H1 (cell line): ENCODE results near the gene PTTG1IP. TPM values are rescaled to one million over a fixed set of nuclear protein-coding genes. Genes with fewer than 3 reads are reported as not detected.

Experiments
- CTCF ChIA-PET: fragments of 300-600 bp; sonication (Branson Sonifier 250); formaldehyde crosslinking; loops from one replicate; lab custom pipeline; 2021; ENCODE audit not compliant: partially characterized antibody; lab: Charles Lee
- POLR2A ChIA-PET: fragments of 300-600 bp; sonication (Branson Sonifier 250); formaldehyde crosslinking; loops from one replicate; lab custom pipeline; 2021; ENCODE audit warnings: inconsistent platforms; ENCODE audit not compliant: partially characterized antibody; lab: Charles Lee
- DNase-seq, 2 experiments: peaks; one replicate each; pipeline versions ENCODE4 v3.0.0 to v3.0.0-alpha.2; 2010 to 2022; ENCODE audit warnings: low spot score in 2 of 2, low read depth in 1 of 2, mixed read lengths in 1 of 2
- FAIRE-seq: peaks from 2 replicates; lab custom pipeline; 2011; peaks lifted over from hg19 to GRCh38; lab: Jason Lieb, UNC
- H2AFZ ChIP-seq: 2 replicates; pipeline ENCODE4 v1.8.1; 2012; ENCODE audit warnings: low read length, inconsistent platforms
- H2AK5ac ChIP-seq: 2 replicates; pipeline ENCODE4 v1.6.1; 2013; ENCODE audit warnings: low read depth, low read length
- H2BK120ac ChIP-seq: replicated peaks from 2 replicates; pipeline ENCODE3; 2013; ENCODE audit warnings: low read depth, low read length, inconsistent platforms
- H2BK12ac ChIP-seq: 2 replicates; pipeline ENCODE4 v1.6.1; 2013; ENCODE audit warnings: low read depth, low read length
- H2BK15ac ChIP-seq: 2 replicates; pipeline ENCODE4 v1.6.1; 2013; ENCODE audit warnings: low read length
- H2BK20ac ChIP-seq: 2 replicates; pipeline ENCODE4 v1.6.1; 2013; ENCODE audit warnings: low read length
- H2BK5ac ChIP-seq: 2 replicates; pipeline ENCODE4 v1.6.1; 2013; ENCODE audit warnings: low read depth, low read length
- H3K14ac ChIP-seq: 2 replicates; pipeline ENCODE4 v1.6.1; 2013; ENCODE audit warnings: inconsistent platforms; ENCODE audit not compliant: insufficient read length
- H3K18ac ChIP-seq: 2 replicates; pipeline ENCODE4 v1.6.1; 2013; ENCODE audit warnings: low read length; ENCODE audit errors: extremely low read depth
- H3K23ac ChIP-seq: 2 replicates; pipeline ENCODE4 v1.6.1; 2013; ENCODE audit warnings: inconsistent platforms; ENCODE audit not compliant: insufficient read length
- H3K23me2 ChIP-seq: 2 replicates; pipeline ENCODE4 v1.6.1; 2013; ENCODE audit warnings: low read depth, low read length
- H3K27ac ChIP-seq: 2 replicates; pipeline ENCODE4 v1.6.1; 2011; ENCODE audit warnings: low read depth, low read length, inconsistent platforms
- H3K27me3 ChIP-seq, 4 experiments: replicated peaks in 1 of 4; 1 replicate in 1 of 4; 2 replicates in 3 of 4; pipeline versions ENCODE4 v1.6.1 to v1.8.1; 2011 to 2013; ENCODE audit warnings: low read length in 3 of 4, mild to moderate bottlenecking in 3 of 4, inconsistent platforms in 2 of 4, mixed read lengths in 2 of 4, moderate library complexity in 1 of 4; ENCODE audit not compliant: control insufficient read depth in 3 of 4, insufficient read depth in 3 of 4; ENCODE audit errors: extremely low read depth in 1 of 4
- H3K36me3 ChIP-seq, 4 experiments: 2 replicates each; pipeline versions ENCODE4 v1.6.1 to v1.8.1; 2011 to 2013; ENCODE audit warnings: mild to moderate bottlenecking in 4 of 4, low read length in 3 of 4, moderate library complexity in 2 of 4, control low read depth in 1 of 4, inconsistent platforms in 1 of 4; ENCODE audit not compliant: insufficient read depth in 4 of 4, control insufficient read depth in 2 of 4
- H3K4ac ChIP-seq: replicated peaks from 2 replicates; pipeline ENCODE3; 2013; ENCODE audit warnings: low read length, low read depth, mixed read lengths, inconsistent platforms; ENCODE audit not compliant: insufficient read length
- H3K4me1 ChIP-seq, 4 experiments: replicated peaks in 1 of 4; 1 replicate in 1 of 4; 2 replicates in 3 of 4; pipeline versions ENCODE4 v1.6.1 to v1.8.1; 2011 to 2013; ENCODE audit warnings: low read length in 3 of 4, inconsistent platforms in 2 of 4, mixed read lengths in 1 of 4; ENCODE audit not compliant: insufficient read depth in 4 of 4, control insufficient read depth in 3 of 4
- H3K4me2 ChIP-seq, 2 experiments: 2 replicates each; pipeline versions ENCODE4 v1.6.1 to v1.8.1; 2011 to 2013; ENCODE audit warnings: low read depth in 2 of 2, low read length in 2 of 2, control low read depth in 1 of 2, inconsistent platforms in 1 of 2, mild to moderate bottlenecking in 1 of 2; ENCODE audit not compliant: insufficient read depth in 1 of 2
- H3K4me3 ChIP-seq, 4 experiments: fragments of 200-600, 300-600 bp in 1 of 4; sonication (generic), shearing (Covaris generic), sonication (Bioruptor Twin) in 1 of 4; 2 replicates each; pipeline versions ENCODE4 v1.5.1 to v1.8.1; 2011 to 2016; ENCODE audit warnings: low read length in 4 of 4, low read depth in 3 of 4, control low read depth in 2 of 4, inconsistent platforms in 2 of 4, mild to moderate bottlenecking in 2 of 4, mixed read lengths in 1 of 4, moderate library complexity in 1 of 4; ENCODE audit not compliant: insufficient read depth in 2 of 4; ENCODE audit errors: extremely low read depth in 1 of 4
- H3K56ac ChIP-seq: replicated peaks from 2 replicates; pipeline ENCODE3; 2013; ENCODE audit warnings: low read depth, mild to moderate bottlenecking, mixed read lengths, low read length, inconsistent platforms; ENCODE audit not compliant: insufficient read length
- H3K79me1 ChIP-seq: 2 replicates; pipeline ENCODE4 v1.6.1; 2013; ENCODE audit warnings: low read depth, low read length, control low read depth
- H3K79me2 ChIP-seq, 2 experiments: 2 replicates each; pipeline versions ENCODE4 v1.6.1 to v1.8.1; 2012 to 2013; ENCODE audit warnings: low read length in 2 of 2, mild to moderate bottlenecking in 2 of 2, inconsistent platforms in 1 of 2; ENCODE audit not compliant: insufficient read depth in 2 of 2, control insufficient read depth in 1 of 2
- H3K9ac ChIP-seq, 4 experiments: replicated peaks in 1 of 4; 1 replicate in 1 of 4; 2 replicates in 3 of 4; pipeline versions ENCODE4 v1.6.1 to v1.8.1; 2011 to 2013; ENCODE audit warnings: low read depth in 3 of 4, low read length in 3 of 4, control low read depth in 2 of 4, mild to moderate bottlenecking in 2 of 4, moderate library complexity in 2 of 4, inconsistent platforms in 1 of 4; ENCODE audit errors: extremely low read depth in 1 of 4
- H3K9me3 ChIP-seq, 2 experiments: 2 replicates each; pipeline versions ENCODE4 v1.6.1 to v1.8.1; 2012 to 2013; ENCODE audit warnings: mild to moderate bottlenecking in 2 of 2, moderate library complexity in 2 of 2, control low read depth in 1 of 2, inconsistent platforms in 1 of 2, low read depth in 1 of 2, low read length in 1 of 2, mixed read lengths in 1 of 2; ENCODE audit not compliant: insufficient read depth in 2 of 2
- H4K20me1 ChIP-seq, 2 experiments: replicated peaks in 1 of 2; 2 replicates each; pipeline versions ENCODE3 to v1.8.1; 2011 to 2013; ENCODE audit warnings: inconsistent platforms in 2 of 2, low read length in 2 of 2, mild to moderate bottlenecking in 1 of 2; ENCODE audit not compliant: insufficient read depth in 2 of 2, control insufficient read depth in 1 of 2
- H4K5ac ChIP-seq: 2 replicates; pipeline ENCODE4 v1.6.1; 2013; ENCODE audit warnings: low read length, low read depth, mixed read lengths, inconsistent platforms; ENCODE audit not compliant: insufficient read length
- H4K8ac ChIP-seq: 2 replicates; pipeline ENCODE4 v1.8.0; 2013; ENCODE audit warnings: mild to moderate bottlenecking, moderate library complexity, low read length, inconsistent platforms; ENCODE audit not compliant: insufficient read depth; ENCODE audit errors: extremely low read depth
- H4K91ac ChIP-seq: replicated peaks from 2 replicates; pipeline ENCODE3; 2013; ENCODE audit warnings: low read length, mixed read lengths, inconsistent platforms; ENCODE audit not compliant: insufficient read length
- ATF3 ChIP-seq: IDR thresholded peaks from 2 replicates; pipeline ENCODE4 v1.6.1; 2011; ENCODE audit warnings: low read depth, mild to moderate bottlenecking, low read length; ENCODE audit not compliant: insufficient read depth
- CHD2 ChIP-seq: IDR thresholded peaks from 2 replicates; pipeline ENCODE4 v1.6.1; 2012; ENCODE audit warnings: low read length, improper control_type of control experiment
- JUND ChIP-seq: IDR thresholded peaks from 2 replicates; pipeline ENCODE4 v1.6.1; 2011; ENCODE audit warnings: mild to moderate bottlenecking, improper control_type of control experiment, low read length
- KDM5A ChIP-seq: fragments of 200-600 bp; IDR thresholded peaks from 2 replicates; pipeline ENCODE4 v1.7.1; 2012; ENCODE audit warnings: mild to moderate bottlenecking, low read length, inconsistent platforms, mixed read lengths
- RAD21 ChIP-seq, 2 experiments: IDR thresholded peaks in 1 of 2; conservative IDR thresholded peaks in 1 of 2; 2 replicates each; pipeline ENCODE4 v1.6.1; 2011; ENCODE audit warnings: low read depth in 2 of 2, low read length in 2 of 2, improper control_type of control experiment in 1 of 2, inconsistent platforms in 1 of 2, mild to moderate bottlenecking in 1 of 2, moderate library complexity in 1 of 2
- RFX5 ChIP-seq: IDR thresholded peaks from 2 replicates; pipeline ENCODE4 v1.6.1; 2011; ENCODE audit warnings: low read depth, low read length, improper control_type of control experiment, borderline replicate concordance
- SAP30 ChIP-seq: fragments of 300-600 bp; sonication (generic); IDR thresholded peaks from 2 replicates; pipeline ENCODE4 v1.7.1; 2012; ENCODE audit warnings: low read length, moderate library complexity, mild to moderate bottlenecking, inconsistent platforms; ENCODE audit not compliant: insufficient read depth, insufficient replicate concordance
- SP2 ChIP-seq: IDR thresholded peaks from 2 replicates; pipeline ENCODE4 v1.6.1; 2012; ENCODE audit warnings: mild to moderate bottlenecking, low read length, inconsistent platforms
- SRF ChIP-seq: IDR thresholded peaks from 2 replicates; pipeline ENCODE4 v1.6.1; 2011; ENCODE audit warnings: mild to moderate bottlenecking, low read depth, low read length, moderate library complexity
- TCF12 ChIP-seq: IDR thresholded peaks from 2 replicates; pipeline ENCODE4 v1.6.1; 2011; ENCODE audit warnings: low read depth, mild to moderate bottlenecking, low read length
- USF2 ChIP-seq: IDR thresholded peaks from 2 replicates; pipeline ENCODE4 v1.6.1; 2011; ENCODE audit warnings: low read length, improper control_type of control experiment
- WGBS, 2 experiments: shearing (Covaris generic) in 1 of 2; methylation state at CpG; one replicate each; pipeline versions ENCODE4 v1.1.6 to v1.1.7; 2013 to 2015; ENCODE audit warnings: low lambda C conversion rate in 2 of 2, mixed read lengths in 2 of 2, inconsistent platforms in 1 of 2, low coverage in 1 of 2, missing lambda C conversion rate in 1 of 2; ENCODE audit not compliant: insufficient replicate concordance in 2 of 2, insufficient coverage in 1 of 2, insufficient read length in 1 of 2; ENCODE audit errors: extremely low coverage in 1 of 2, missing lambda C conversion rate in 1 of 2; 5-methylcytosine and 5-hydroxymethylcytosine counted together
- polyA plus RNA-seq, 7 experiments: library from polyadenylated mRNA; depleted of rRNA in 3 of 7; stranded (reverse) in 5 of 7; unstranded in 2 of 7; fragments of >200 nt in 5 of 7; fragments of 200-250 nt in 2 of 7; gene quantifications; 1 replicate in 5 of 7; 2 replicates in 1 of 7; 4 replicates in 1 of 7; pipeline versions ENCODE4 v1.2.1 to v1.2.3, GENCODE V29; 2011 to 2013; ENCODE audit warnings: missing spikeins in 2 of 7, mixed read lengths in 2 of 7
- total RNA-seq: library from RNA; stranded (reverse); fragmentation: NEBNext Ultra II Directional; extraction: Animal tissue kit (Norgen Biotek cat#: 25700); gene quantifications from 2 replicates; pipeline ENCODE4 v1.2.1, GENCODE V29; 2021

PTTG1IP gene
- total and polyA plus RNA-seq, 2 of the 8 experiments (the other 6 are each of a cell fraction or from before 2014, with no cell fraction given) = 90.8 to 130 TPM

DNA sequence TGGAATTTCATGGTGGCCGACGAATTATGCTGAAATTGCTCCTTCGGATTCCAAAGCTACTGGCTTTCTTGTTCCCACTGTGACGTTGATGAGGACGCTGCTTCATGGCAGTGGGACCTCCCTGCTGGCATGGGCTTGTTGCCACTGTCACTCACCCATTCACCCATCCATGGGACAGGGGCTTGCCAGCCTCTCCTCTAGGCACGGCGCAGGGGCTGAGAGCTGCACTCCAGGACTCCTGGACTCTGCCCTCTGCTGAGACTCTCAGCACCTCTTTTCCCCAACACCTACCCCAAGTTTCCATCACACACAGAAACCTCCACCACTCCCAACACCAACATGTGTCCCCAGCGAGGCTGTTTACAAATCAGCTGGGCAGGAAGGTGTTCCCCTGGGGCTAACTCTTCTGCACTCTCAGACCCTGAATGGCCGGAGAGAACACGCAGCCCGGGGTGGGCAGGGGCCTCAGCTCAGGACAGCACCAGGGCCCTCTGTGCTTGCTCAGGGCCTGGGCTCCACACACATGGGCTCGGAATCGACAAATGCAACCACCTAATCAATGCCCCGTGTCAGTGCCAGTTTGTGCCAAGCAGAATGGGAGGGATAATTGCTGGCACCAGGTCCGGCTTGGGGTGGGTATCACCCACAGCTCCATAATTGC lies 44.1 kb upstream of the PTTG1IP start:
- H2BK20ac ChIP-seq = no peak overlapping the region
- no peak for DNase-seq
- peaks cover 15 to 52% (median 42%) of the 10 kb centered on the region in 4 experiments for H3K27me3 ChIP-seq
- H4K20me1 ChIP-seq = peaks cover 0 to 5% of the 10 kb centered on the region in 2 experiments
- H2BK5ac ChIP-seq = no peak overlapping the region
- POLR2A ChIA-PET = interaction anchor here (1.1 kb wide), 1 partner anchor 10 kb away, joined by 4 read pairs; no protein-coding TSS in a partner anchor
- no peak overlapping the region for H3K4me3 ChIP-seq
- no peaks in the 10 kb centered on the region for H3K9me3 ChIP-seq
- no peak overlapping the region for H2AK5ac ChIP-seq
- no peaks in the 10 kb centered on the region for H3K36me3 ChIP-seq
- FAIRE-seq = no peak
- CTCF ChIA-PET = interaction anchor here (0.5 to 2.0 kb wide), 7 partner anchors 9 to 373 kb away, joined by 3 to 6 read pairs (median 4); no protein-coding TSS in a partner anchor
- no peak overlapping the region for H3K4me2 ChIP-seq
- H3K23ac ChIP-seq = no peak overlapping the region
- no peak overlapping the region for H2AFZ ChIP-seq
- no peak overlapping the region for H4K5ac ChIP-seq
- peaks cover 0 to 14% (median 10%) of the 10 kb centered on the region in 4 experiments; a peak in 6 of 7 replicates for H3K4me1 ChIP-seq
- 0 out of 2 replicates have a peak, but pooled peaks cover 3% of the 10 kb centered on the region for H3K79me1 ChIP-seq
- H2BK12ac ChIP-seq = no peak overlapping the region
- H2BK120ac ChIP-seq = no peak overlapping the region
- H4K8ac ChIP-seq = no peak overlapping the region
- no peak overlapping the region for H3K27ac ChIP-seq
- H3K23me2 ChIP-seq = peaks cover 8% of the 10 kb centered on the region
- H3K18ac ChIP-seq = no peak overlapping the region
- H2BK15ac ChIP-seq = peak overlapping the region; percentile 46; the same call in 1 of the 2 replicates
- H3K79me2 ChIP-seq = no peaks in the 10 kb centered on the region
- no peak overlapping the region for H3K14ac ChIP-seq
- no peak overlapping the region for H4K91ac ChIP-seq
- 88% methylated on average over 15 of the region's 15 CpGs; no CpG with 5 or more reads in 1 of the 2 experiments for WGBS, 2 experiments
- H3K56ac ChIP-seq = no peak overlapping the region
- no peak overlapping the region for H3K9ac ChIP-seq
- no peak overlapping the region for H3K4ac ChIP-seq
- TF ChIP-seq JUND (no peak), SP2 (no peak), ATF3 (no peak), RFX5 (no peak), CHD2 (no peak), SAP30 (no peak), SRF (no peak), USF2 (no peak), TCF12 (no peak), KDM5A (no peak), RAD21 (IDR thresholded peaks at IDR 0.05 in 1 of 2, conservative IDR thresholded peaks at IDR 0.05 in 1 of 2; ENCODE audit: low read depth in 2 of 2, low read length in 2 of 2) (no peak)
